HepG2 (cell line): Measurements from ENCODE around the gene SLC25A17. TPM values are rescaled to one million over a fixed set of nuclear protein-coding genes. Genes with fewer than 3 reads are reported as not detected.

ENCODE experiments used
- AFF4 ChIP-seq: sonication (generic); formaldehyde crosslinking; IDR thresholded peaks from 2 replicates; pipeline ENCODE4 v1.4.0; 2020; ENCODE audit warnings: missing genetic modification reagents
- ATRX ChIP-seq: sonication (generic); formaldehyde crosslinking; IDR thresholded peaks from 2 replicates; pipeline ENCODE4 v1.4.0; 2020; ENCODE audit warnings: missing genetic modification reagents, borderline replicate concordance
- CENPBD1 ChIP-seq: sonication (generic); formaldehyde crosslinking; IDR thresholded peaks from 2 replicates; pipeline ENCODE4 v1.8.0; 2022; ENCODE audit warnings: missing genetic modification reagents, low read depth, mild to moderate bottlenecking, borderline replicate concordance
- FLYWCH1 ChIP-seq: sonication (generic); formaldehyde crosslinking; IDR thresholded peaks from 2 replicates; pipeline ENCODE4 v1.8.1; 2023; ENCODE audit warnings: mild to moderate bottlenecking, missing genetic modification reagents
- FOSL1 ChIP-seq: sonication (generic); formaldehyde crosslinking; IDR thresholded peaks from 2 replicates; pipeline ENCODE4 v1.9.0; 2021; ENCODE audit warnings: missing genetic modification reagents, borderline replicate concordance
- FOXA1 ChIP-seq, 2 experiments: fragments of 450-650 bp in 1 of 2; sonication (generic) in 1 of 2; formaldehyde crosslinking in 1 of 2; IDR thresholded peaks; 2 replicates each; pipeline versions ENCODE4 v1.4.0 to v1.6.1; 2016 to 2020; ENCODE audit warnings: missing genetic modification reagents in 1 of 2
- FOXJ3 ChIP-seq: sonication (generic); formaldehyde crosslinking; IDR thresholded peaks from 2 replicates; pipeline ENCODE4 v1.4.0; 2020; ENCODE audit warnings: missing genetic modification reagents, mild to moderate bottlenecking, borderline replicate concordance
- FOXP1 ChIP-seq, 2 experiments: fragments of 450-650 bp in 1 of 2; IDR thresholded peaks; 2 replicates each; pipeline ENCODE4 v1.6.1; 2017 to 2018; ENCODE audit warnings: antibody characterized with exemption in 1 of 2
- GATA4 ChIP-seq: sonication (generic); IDR thresholded peaks from 2 replicates; pipeline ENCODE4 v1.6.1; 2016; ENCODE audit warnings: antibody characterized with exemption, low read depth, borderline replicate concordance
- HNF4A ChIP-seq: sonication (generic); formaldehyde crosslinking; IDR thresholded peaks from 2 replicates; pipeline ENCODE4 v1.4.0; 2020; ENCODE audit warnings: missing genetic modification reagents
- HOXD1 ChIP-seq: sonication (generic); formaldehyde crosslinking; IDR thresholded peaks from 2 replicates; pipeline ENCODE4 v1.5.0; 2020; ENCODE audit warnings: missing genetic modification reagents
- KDM6A ChIP-seq: IDR thresholded peaks from 2 replicates; pipeline ENCODE4 v1.6.1; 2016; ENCODE audit warnings: low read depth
- MIXL1 ChIP-seq: IDR thresholded peaks from 2 replicates; pipeline ENCODE4 v1.6.1; 2016
- MTA1 ChIP-seq: sonication (generic); formaldehyde crosslinking; IDR thresholded peaks from 2 replicates; pipeline ENCODE4 v1.4.0; 2020; ENCODE audit warnings: missing genetic modification reagents, mild to moderate bottlenecking, borderline replicate concordance
- PCBP1 ChIP-seq: fragments of 200-400 bp; formaldehyde crosslinking; IDR thresholded peaks from 2 replicates; pipeline ENCODE4 v1.6.1; 2017; ENCODE audit warnings: mild to moderate bottlenecking, low read depth, low read length, borderline replicate concordance
- POLR2AphosphoS2 ChIP-seq: IDR thresholded peaks from 2 replicates; pipeline ENCODE4 v1.6.1; 2011; ENCODE audit warnings: low read depth, low read length, improper control_type of control experiment
- STAT5B ChIP-seq: sonication (generic); formaldehyde crosslinking; IDR thresholded peaks from 2 replicates; pipeline ENCODE4 v1.4.0; 2020; ENCODE audit warnings: missing genetic modification reagents
- ZFP82 ChIP-seq: sonication (generic); formaldehyde crosslinking; IDR thresholded peaks from 2 replicates; pipeline ENCODE4 v1.5.1; 2020; ENCODE audit warnings: mild to moderate bottlenecking, missing genetic modification reagents, borderline replicate concordance
- ZNF280B ChIP-seq: sonication (generic); formaldehyde crosslinking; IDR thresholded peaks from 2 replicates; pipeline ENCODE4 v1.5.0; 2020; ENCODE audit warnings: missing genetic modification reagents, mild to moderate bottlenecking, borderline replicate concordance
- ZNF296 ChIP-seq: sonication (generic); formaldehyde crosslinking; conservative IDR thresholded peaks from 2 replicates; pipeline ENCODE4 v1.5.0; 2020; ENCODE audit warnings: mild to moderate bottlenecking, missing genetic modification reagents
- ZNF333 ChIP-seq: sonication (generic); formaldehyde crosslinking; IDR thresholded peaks from 2 replicates; pipeline ENCODE4 v1.4.0; 2020; ENCODE audit warnings: mild to moderate bottlenecking, missing genetic modification reagents, borderline replicate concordance
- ZNF446 ChIP-seq: sonication (generic); formaldehyde crosslinking; IDR thresholded peaks from 2 replicates; pipeline ENCODE4 v1.5.0; 2020; ENCODE audit warnings: mild to moderate bottlenecking, missing genetic modification reagents
- ZNF552 ChIP-seq: sonication (generic); formaldehyde crosslinking; IDR thresholded peaks from 2 replicates; pipeline ENCODE4 v1.9.0; 2022; ENCODE audit warnings: missing genetic modification reagents, mild to moderate bottlenecking, borderline replicate concordance
- ZNF564 ChIP-seq: sonication (generic); formaldehyde crosslinking; IDR thresholded peaks from 2 replicates; pipeline ENCODE4 v1.8.1; 2023; ENCODE audit warnings: mild to moderate bottlenecking, missing genetic modification reagents
- ZNF761 ChIP-seq: sonication (generic); formaldehyde crosslinking; conservative IDR thresholded peaks from 2 replicates; pipeline ENCODE4 v1.4.0; 2020; ENCODE audit warnings: mild to moderate bottlenecking, missing genetic modification reagents
- polyA plus RNA-seq, 8 experiments: library from polyadenylated mRNA; depleted of rRNA in 3 of 8; stranded (reverse) in 7 of 8; unstranded in 1 of 8; fragments of >200 nt; fragmentation: Illumina TruSeq in 4 of 8; extraction: Trizol in 4 of 8; gene quantifications; 2 replicates each; pipeline versions ENCODE4 v1.2.1 to v1.2.3, GENCODE V29; 2011 to 2016; ENCODE audit warnings: low read depth in 4 of 8, missing spikeins in 1 of 8, mixed read lengths in 1 of 8; ENCODE audit not compliant: insufficient read depth in 1 of 8
- total RNA-seq, 5 experiments: library from RNA; depleted of rRNA; stranded (reverse); fragments of >200 nt; fragmentation: Illumina TruSeq; extraction: Trizol; gene quantifications; 2 replicates each; pipeline ENCODE4 v1.2.3, GENCODE V29; 2016; ENCODE audit warnings: low read depth in 1 of 5

Gene SLC25A17
- total and polyA plus RNA-seq, 2 of the 13 experiments (the other 11 are each of a cell fraction or from before 2014, with no cell fraction given): 15.7 to 27.9 TPM

GRCh38 chr22:40818747-40819598, at the start of gene SLC25A17 (continued):
- no peak for TF ChIP-seq HNF4A (CRISPR knock-in tag)
- no peak for TF ChIP-seq FOSL1 (CRISPR knock-in tag)
- no peak for TF ChIP-seq KDM6A
- no peak for TF ChIP-seq FOXJ3 (CRISPR knock-in tag)
- 0 out of 2 replicates have a peak, but pooled peaks have one; percentile 49 for TF ChIP-seq MTA1 (CRISPR knock-in tag)
- TF ChIP-seq ZNF333 (CRISPR knock-in tag): peak; percentile 79
- no peak for TF ChIP-seq AFF4
- TF ChIP-seq FOXA1 (IDR thresholded peaks at IDR 0.05): no peak
- TF ChIP-seq FOXA1 (CRISPR knock-in tag; IDR thresholded peaks at IDR 0.05): no peak
- TF ChIP-seq ATRX (CRISPR knock-in tag): no peak
- TF ChIP-seq ZFP82 (CRISPR knock-in tag): no peak
- TF ChIP-seq PCBP1: peak; percentile 56; the same call in 1 of the 2 replicates
- TF ChIP-seq ZNF761 (CRISPR knock-in tag): no peak
- no peak for TF ChIP-seq POLR2AphosphoS2
- no peak for TF ChIP-seq CENPBD1
- TF ChIP-seq GATA4: no peak; the same call in 1 of the 2 replicates
- TF ChIP-seq HOXD1 (CRISPR knock-in tag): no peak
- no peak; the same call in 1 of the 2 replicates for TF ChIP-seq ZNF552
- TF ChIP-seq FOXP1 (IDR thresholded peaks at IDR 0.05): no peak
- TF ChIP-seq FOXP1 (CRISPR knock-in tag; IDR thresholded peaks at IDR 0.05): no peak
- no peak for TF ChIP-seq MIXL1 (CRISPR knock-in tag)
- peak; percentile 76; the same call in 1 of the 2 replicates for TF ChIP-seq ZNF446 (CRISPR knock-in tag)
- TF ChIP-seq STAT5B (CRISPR knock-in tag): no peak
- TF ChIP-seq ZNF564: no peak
- TF ChIP-seq ZNF296 (CRISPR knock-in tag): no peak
- no peak for TF ChIP-seq FLYWCH1 (CRISPR knock-in tag)
- 0 out of 2 replicates have a peak, but pooled peaks have one; percentile 20 for TF ChIP-seq ZNF280B (CRISPR knock-in tag)
